NT2/D1 (cell line): ENCODE data around the gene PCDHGB4.
"Not testable (repeated sequence)": the region's sequence is repeated elsewhere in the genome, so short reads cannot be mapped to it uniquely, and the experiment has no call there.

ENCODE experiments used
- SUZ12 ChIP-seq: IDR thresholded peaks from 2 replicates; pipeline ENCODE4 v1.6.1; 2011; ENCODE audit not compliant: insufficient read length, insufficient read depth; ENCODE audit errors: extremely low read depth
- YY1 ChIP-seq: IDR thresholded peaks from 2 replicates; pipeline ENCODE4 v1.6.1; 2011; ENCODE audit not compliant: insufficient read length, insufficient read depth
- ZNF274 ChIP-seq: IDR thresholded peaks from 2 replicates; pipeline ENCODE4 v1.6.1; 2011; ENCODE audit warnings: mild to moderate bottlenecking, low read depth, low read length

DNA sequence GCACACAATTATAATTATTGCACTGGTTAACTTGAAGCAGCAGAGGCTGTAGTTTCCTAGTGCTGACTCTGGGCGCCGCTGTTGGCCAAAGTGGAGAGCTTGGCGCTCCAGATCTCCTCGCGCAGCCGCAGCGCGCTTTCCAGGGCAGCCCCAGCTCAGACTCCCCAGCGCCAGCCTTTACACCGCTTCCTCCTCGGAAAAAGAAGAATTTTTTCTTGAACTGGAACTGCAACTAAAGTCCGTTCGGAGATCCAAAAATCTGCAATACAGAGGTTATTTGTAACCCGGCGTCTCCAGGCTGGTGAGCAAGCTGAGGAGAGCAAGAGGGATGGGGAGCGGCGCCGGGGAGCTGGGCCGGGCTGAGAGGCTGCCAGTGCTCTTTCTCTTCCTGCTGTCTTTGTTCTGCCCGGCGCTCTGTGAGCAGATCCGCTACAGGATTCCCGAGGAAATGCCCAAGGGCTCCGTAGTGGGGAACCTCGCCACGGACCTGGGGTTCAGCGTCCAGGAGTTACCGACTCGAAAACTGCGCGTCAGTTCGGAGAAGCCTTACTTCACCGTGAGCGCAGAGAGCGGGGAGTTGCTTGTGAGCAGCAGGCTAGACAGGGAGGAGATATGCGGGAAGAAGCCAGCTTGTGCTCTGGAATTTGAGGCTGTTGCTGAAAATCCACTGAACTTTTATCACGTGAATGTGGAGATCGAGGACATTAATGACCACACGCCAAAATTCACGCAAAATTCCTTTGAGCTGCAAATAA is at the start of gene PCDHGB4:
- not testable (repeated sequence) for TF ChIP-seq ZNF274, SUZ12, YY1
